HS-5 (cell line): ENCODE measurements around the gene MEG3.
"Not testable (repeated sequence)": the region's sequence is repeated elsewhere in the genome, so short reads cannot be mapped to it uniquely, and the experiment has no call there.

Source experiments
- DNase-seq: peaks from one replicate; pipeline ENCODE4 v3.0.0-alpha.2; 2012; ENCODE audit warnings: low read depth

The MEG3 gene

DNA sequence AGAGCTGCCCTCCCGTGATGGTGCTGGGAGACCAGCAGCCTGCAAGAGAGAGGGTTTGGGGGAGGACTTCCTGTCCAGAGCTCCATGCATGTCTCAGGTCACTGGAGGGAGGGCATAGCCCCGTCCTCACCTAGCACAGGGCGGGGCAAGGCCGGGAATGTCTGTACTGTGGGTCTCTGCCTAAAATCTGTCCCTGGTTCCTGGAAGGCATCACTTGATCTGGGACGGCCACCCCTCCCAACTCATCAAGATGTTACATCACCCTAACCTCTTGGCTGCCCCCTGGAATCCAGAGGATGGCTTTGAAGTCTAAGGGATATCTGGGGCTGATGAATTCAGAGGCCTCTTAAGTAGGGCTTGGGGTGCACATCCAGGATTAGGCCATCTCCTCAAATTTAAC is 37.0 kb upstream of the MEG3 start:
- DNase-seq: no peak

DNA sequence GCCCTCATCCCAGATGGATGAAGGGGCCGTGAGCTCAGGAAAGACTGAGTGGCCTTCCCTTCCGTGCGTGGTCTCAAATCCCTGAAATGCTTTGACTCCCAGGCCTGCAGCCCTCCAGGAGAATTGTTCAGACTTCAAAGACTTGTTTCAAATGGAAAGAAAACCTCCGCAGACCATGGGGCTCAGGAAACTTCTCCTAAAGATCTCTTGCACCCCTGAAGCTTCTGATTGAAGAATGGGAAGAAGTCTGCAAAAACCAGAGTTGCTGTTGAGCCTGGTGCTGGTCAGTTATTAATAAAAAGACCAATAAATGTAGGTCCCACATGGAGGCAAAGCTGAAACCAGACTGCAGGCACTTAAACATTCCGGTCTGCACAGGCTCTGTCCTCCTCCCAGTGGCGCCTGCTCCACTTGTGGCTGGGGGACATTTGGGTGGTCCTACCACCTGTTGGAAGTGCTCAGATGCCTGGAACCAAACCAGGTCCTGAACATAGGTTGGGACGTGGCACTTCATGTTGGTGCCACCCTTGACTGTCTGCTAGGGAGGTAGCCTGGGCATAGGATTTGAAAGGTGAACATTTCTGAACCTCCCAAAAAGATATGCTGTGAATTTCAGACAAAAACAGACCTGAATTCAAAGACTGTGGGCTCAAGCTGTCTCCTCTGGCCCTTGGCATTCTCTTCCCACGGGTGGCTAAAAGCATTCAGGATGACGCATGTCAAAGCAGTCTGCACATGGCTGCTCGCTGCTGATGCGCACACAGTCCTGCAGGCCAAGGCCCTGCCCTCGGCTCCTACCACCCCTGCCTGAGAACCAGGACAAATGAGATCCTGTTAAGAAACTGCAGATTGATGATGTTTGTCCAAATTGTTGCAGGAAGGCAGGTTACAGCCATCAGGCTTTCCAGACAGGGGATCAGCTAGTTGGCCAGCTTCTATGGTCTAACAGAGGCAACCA is 36.2 kb upstream of the MEG3 start:
- DNase-seq: no peak

DNA sequence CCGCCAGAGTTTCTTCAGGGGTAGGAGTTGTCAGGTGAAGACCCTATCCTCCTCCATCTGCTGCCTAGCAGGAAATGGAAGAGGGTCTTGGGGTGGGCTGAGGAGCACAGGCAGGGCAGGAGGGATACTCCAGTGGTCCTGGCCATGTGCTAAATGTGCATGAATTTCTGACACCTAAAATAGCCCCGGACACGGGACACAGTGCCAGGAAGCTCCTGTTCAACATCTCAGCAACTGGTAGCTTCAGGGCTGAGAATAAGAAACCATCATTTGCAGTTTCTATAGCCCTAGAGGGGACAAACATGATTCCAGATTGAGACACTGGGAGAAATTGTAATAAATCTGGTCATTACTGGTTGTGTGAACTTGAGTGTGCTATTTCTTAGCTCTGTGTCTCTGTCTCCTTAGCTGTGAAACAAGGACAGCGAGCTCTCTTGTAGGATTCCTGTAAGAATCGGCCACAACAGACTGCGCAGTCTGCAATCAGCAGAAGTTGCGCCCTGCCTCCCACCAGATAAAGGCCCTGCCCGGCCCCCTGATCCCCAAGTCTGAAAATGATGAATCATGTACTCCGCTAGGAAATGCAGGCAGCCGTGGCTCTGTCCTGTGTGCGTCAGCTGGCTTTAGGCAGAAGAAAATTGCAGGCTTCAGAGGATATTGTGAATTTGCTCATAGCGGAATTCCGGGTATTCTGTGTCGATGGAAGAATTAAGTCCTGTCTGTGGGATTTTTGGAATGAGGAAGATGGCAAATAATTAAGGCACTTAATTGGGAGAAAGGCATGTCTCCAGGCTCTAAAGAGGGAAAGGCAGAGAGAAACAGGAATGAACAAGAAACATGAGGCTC is 35.2 kb upstream of the MEG3 start:
- DNase-seq: no peak

DNA sequence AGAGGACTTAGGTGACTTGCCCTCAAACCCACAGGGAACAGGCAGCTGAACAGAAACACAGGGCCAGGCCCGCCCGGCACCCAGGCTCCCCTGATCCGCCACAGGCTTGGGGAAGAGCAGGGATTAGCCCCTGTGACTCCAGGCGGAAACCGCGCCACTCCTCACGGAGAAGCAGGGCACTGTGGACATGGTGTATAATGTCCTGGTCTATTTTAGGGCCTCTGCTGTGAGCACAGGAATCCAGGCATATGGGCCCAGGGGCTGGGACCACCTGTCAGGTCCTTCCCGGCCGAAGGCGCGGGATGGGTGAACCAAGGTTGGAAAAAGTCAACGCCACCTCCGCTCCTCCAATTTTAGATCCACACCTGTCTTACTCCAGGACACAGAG is 34.6 kb upstream of the MEG3 start:
- DNase-seq: no peak

DNA sequence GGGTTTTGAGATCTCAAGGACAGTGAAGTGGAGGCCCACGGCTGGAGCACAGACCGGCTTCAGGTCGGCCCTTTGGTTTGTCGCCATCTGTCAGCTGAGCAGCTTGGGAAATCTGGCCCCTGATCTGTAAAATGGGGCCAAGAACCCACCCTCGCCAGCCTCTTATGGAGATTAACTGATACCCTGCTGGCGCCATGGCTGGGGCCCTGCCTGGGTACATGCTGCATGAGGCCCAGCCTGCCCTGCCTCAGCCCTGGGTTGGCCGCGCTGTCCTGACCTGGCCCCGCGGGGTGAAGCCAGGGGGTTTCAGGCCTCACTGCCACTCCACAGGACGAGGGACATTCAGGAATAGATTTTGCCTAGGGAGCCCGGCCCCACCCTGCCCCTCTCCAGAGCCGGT is 33.9 kb upstream of the MEG3 start:
- DNase-seq: no peak

DNA sequence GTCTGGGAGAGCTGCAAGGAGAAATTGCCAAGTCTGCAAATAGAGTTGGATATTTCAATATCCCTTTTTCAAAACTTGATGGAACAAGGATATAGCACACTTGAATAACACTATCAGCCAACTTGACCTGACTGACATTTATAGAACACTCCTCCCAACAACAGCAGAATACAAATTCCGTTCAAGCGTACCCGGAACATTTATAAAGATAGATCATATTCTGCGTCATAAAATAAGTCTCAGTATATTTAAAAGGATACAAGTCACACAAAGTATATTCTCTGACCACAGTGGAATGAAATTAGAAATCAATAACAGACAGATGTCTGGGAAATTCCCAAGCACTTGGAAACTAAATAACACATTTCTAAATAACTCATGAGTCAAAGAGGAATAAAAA is 29.0 kb upstream of the MEG3 start:
- no peak for DNase-seq

DNA sequence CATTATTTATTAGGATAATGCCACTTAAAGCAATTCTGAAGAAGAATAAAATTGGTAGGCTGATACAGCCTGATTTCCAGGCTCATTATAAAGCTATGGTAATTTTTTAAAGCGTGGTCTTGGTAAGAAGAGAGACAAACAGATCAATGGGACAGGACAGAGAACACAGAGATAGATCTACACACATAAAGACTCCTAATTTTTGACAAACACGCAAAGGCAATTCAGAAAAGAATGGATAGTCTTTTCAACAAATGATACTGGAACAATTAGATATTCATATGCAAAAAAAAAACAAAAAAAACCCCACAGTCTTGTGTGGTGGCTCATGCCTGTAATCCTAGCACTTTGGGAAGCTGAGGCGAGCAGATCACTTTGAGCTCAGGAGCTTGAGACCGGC is 25.9 kb upstream of the MEG3 start:
- DNase-seq: no peak

DNA sequence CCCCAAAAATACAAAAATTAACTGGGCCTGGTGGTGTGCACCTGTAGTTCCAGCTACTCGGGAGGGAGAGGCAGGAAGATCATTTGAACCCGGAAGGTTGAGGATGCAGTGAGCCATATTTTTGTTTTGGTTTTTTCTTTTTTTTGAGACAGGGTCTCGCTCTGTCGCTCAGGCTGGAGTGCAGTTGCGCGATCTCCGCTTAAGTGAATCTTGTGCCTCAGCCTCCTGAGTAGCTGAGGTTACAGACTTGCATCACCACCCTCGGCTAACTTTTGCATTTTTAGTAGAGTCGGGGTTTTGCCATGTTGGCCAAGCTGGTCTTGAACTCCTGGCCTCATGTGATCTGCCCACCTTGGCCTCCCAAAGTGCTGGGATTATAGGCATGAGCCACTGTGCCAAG is 24.5 kb upstream of the MEG3 start:
- DNase-seq: not testable (repeated sequence)

DNA sequence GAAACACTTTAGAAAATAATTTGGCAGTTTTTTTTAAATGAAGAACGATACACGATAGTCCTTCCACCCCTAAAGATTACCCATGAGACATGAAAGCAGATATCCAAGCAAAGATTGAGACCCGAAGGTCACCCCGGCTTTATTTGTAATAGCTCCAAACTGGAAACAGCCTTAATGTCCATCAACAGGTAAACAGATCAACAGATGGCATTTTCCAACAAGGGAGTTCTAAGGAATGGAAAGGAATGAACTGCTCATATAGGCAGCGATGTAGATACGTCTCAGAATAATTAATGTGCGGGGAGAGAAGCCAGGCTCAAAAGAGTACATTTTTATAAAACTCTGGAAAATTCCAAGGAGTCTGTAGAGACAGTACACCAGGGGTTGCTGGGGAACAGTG is 23.7 kb upstream of the MEG3 start:
- DNase-seq: no peak

DNA sequence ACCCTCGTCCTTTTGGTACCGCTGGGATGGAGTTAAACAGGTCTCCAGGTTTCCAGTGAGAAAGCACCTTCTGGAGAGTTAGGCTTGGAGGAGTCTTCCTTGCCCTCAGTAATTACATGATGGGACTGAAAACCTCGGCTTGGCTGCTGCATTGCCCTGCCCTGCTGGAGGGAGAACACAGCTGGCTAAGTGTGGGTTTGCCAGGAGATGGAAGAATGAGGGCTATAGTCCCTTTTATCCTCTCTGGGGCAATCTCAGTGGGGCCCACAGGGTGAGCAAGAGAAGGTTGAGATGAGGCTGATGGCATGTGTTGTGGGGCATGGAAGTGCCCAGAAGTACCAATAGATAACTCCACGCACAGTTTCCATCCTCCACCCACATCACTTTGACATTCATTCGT is 23.2 kb upstream of the MEG3 start:
- no peak for DNase-seq

DNA sequence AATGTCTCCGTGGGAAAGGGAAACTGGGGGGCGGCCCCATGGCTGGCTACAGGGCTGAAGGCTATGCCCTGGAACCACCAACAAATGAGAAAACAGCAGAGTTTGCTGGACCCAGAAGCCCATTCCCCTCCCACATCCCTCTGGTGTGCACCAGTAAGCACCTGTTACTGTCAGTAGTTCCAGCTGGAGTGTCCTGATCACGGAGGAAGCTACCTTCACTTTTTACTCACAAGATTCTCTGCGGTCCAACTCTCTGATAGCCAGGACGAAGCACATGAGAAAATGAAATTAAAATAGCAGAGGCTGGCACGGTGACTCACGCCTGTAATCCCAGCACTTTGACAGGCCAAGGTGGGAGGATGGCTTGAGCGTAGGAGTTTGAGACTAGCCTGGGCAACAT is 22.7 kb upstream of the MEG3 start:
- no peak for DNase-seq

DNA sequence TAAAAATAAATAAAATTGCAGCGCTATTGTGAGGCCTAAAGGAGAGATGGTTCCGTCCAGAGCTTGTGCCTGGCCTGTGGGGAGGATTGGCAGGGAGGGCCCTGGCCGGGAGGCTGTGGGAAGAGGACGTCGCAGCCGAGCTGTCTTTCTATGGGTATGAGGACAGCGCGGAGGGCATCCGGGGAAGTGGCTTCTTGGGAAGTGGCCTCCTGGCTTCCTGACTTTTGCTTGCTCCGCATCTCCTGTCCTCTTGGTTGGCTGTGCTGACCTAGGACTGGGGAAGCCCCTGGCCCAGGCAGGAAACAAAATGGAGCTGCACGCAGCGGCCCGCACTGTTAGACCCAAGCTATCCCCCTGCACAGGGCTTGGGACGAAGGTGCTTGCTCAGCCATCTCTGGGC is 22.2 kb upstream of the MEG3 start:
- no peak for DNase-seq

DNA sequence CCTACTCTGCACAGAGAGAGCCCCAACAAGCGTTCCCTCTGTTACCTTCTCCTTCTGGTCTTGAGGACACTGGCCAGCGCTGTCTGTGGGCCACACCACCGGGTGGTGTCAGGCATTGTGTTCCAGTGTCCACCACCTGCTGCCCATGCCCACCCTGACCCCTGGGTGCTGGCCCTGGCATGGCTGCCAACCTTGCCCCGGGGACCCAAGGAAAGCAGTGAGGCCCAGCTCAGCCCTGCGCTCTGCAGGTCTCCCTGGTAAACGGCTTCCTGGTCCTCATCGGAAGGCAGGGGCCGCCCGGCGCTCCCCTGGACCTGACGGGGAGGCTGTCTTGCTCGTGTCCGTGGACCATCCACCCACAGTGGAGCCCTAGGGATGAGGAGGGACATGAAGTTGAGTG is 21.8 kb upstream of the MEG3 start:
- DNase-seq: no peak

DNA sequence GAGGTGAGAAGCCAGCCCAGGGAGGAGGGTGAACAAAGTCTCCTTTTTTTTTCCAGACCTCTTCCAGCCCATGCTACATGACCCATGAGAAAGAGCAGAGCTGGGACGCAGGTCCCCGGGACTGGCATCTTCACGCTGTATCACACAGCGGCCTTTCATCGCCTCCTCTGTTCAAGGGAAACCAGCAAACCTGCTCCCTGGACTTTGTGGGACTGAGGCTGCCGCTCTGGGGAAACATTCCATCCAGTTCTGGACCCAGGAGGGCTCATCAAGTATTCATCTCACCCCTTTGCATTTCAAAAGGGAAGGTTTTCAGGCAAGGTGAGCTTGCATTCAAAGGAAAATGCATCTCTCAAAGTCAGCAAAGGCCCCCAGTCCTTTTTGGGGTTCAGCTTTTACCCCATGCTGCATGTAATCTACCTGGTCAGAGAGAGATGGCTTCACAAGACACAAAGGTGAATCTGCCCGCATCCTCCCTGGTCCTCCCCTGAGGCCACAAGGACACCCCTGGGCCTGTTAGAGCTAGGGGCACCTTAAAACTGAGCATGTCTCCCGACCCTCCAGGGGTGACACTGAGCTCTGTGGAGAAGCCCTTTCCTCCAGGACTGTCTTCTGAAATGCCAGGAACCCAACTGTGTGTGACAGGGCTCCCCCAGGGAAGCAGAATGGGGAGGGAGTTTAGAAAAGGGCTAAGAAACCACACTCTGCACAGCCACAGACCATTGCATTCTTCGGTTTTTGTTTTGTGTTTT is 21.2 kb upstream of the MEG3 start:
- DNase-seq: no peak

DNA sequence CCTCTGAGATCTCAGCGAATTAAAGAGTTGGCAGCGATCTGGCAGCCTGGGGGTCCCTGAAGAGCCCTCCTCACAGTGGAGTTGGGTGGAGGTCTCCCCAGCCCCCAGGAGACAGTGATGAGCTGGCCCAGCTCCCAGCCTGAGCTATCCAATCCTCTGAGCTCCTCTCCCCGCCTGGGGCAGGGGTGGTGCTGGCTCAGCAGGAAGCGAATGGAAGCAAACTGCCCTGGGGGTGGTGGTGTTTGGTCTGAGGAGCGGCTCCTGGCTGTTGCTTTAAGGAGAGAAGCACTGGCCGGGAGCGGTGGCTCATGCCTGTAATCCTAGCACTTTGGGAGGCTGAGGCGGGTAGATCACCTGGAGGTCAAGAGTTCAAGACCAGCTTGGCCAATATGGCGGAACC is 19.5 kb upstream of the MEG3 start:
- no peak for DNase-seq

DNA sequence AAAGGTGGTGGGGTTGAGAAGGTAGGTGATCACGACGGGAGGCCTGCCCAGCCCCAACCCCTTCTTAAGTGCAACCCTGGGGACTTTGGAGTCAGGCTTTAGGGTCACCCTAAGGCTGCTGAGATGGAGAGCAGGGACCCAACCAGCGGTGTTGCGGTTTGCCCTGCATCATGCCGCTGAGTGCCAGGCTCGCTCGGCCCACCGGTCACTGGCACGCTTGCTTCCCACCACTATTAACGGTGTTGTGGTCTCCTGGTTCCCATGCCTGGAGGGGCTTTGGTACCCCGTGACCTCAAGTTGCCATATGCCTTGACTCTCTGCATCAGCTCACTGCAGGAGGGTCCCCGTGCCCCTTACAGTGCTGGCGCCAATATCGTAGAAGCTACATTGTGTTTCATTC is 18.4 kb upstream of the MEG3 start:
- DNase-seq: no peak

DNA sequence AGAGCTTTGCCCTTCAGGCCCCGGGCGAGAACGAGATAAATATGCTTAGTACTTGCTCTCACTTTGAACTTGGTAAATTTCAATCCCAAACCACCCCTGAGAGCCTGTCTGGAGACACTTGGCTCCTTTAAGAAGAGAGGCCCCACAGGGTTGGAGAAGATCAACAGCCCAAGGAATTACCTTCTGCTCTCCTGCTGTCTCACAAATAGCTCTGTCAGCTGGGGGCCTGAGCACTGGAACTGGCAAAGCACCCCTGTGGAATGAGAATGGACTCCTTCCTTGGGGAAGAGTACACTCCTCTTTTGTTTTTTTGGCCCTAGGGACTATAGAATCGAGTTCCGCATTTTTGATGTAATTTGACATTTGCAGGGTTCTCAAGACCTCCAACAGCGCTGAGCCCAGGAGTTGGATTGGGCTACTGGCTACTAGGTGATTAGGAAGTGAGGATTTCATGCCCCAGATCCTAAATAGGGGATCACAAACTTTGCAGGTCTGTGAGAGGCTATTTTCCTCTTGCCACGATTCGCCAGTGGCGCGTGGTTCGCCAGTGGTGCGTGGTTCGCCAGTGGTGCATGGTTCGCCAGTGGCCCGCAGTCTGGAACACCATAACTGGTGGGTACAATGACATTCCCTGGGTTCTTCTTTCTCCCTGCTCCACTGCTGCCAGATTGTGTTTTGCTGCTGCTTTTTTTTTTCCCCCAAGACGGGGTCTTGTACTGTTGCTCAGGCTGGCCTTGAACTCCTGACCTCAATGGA is 17.8 kb upstream of the MEG3 start:
- DNase-seq: no peak

DNA sequence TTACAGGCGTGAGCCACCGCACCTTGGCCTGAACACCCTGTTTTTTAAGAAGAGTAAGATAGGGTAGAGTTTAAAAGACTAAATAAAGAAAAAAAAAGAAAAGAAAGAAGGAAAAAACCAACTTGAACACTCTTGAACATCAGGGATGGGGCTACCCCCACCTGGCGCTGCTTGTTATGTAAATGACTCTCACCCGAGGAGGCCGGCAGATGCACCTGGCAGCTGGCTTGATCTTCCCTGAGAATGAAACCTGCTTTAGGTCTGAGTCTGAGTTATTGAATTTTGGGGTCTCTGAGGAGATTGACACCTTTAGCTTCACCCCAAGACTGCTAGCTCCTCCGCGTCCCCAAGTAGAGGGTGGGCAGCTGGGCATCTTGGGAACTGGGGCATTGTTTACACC is 15.5 kb upstream of the MEG3 start:
- no peak for DNase-seq

DNA sequence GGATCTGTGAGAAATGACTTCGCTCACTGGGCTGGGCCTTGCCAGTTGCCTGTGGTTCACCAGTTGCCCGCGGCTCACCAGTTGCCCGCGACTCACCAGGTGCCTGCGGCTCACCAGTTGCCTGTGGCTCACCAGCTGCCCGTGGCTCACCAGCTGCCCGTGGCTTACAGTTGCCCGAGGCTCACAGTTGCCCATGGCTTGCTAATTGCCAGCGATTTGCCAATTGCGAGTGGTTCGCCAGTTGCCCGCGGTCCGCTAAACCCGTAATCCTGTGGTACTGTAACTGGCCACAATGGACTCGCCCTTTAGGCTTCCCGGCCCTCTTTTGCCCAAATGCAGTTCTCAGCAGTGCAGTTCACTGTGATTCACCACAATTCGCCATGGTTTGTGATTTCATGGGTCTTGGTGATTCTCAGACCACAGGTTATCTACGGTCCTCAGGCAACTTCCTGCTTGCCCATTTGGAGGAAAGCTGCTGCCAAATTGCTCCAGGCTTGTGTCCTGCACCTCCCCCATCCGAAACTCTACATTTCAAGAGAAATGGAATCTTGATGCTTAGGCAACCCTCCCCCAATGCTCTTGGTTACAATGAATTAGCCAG is 15.0 kb upstream of the MEG3 start:
- DNase-seq: no peak

DNA sequence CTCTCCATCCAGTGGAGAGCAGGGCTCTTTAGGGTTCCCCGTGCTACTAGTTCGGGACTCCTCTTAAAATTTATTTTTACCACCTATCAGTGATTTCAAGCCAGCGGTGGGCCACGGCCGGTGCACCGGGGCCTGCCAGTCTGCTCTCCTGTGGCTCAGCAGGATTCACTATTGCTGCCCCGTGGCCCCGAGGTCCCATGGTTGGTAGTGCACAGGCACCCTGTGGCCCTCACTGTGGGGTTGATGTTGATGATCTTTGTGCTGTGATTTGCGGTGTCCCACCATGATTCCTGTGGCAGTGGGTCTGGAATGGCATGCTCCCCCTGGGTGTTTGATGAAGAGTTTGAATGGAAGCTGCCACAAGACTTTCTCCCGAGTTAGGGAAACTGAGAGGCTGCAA is 12.6 kb upstream of the MEG3 start:
- DNase-seq: no peak

DNA sequence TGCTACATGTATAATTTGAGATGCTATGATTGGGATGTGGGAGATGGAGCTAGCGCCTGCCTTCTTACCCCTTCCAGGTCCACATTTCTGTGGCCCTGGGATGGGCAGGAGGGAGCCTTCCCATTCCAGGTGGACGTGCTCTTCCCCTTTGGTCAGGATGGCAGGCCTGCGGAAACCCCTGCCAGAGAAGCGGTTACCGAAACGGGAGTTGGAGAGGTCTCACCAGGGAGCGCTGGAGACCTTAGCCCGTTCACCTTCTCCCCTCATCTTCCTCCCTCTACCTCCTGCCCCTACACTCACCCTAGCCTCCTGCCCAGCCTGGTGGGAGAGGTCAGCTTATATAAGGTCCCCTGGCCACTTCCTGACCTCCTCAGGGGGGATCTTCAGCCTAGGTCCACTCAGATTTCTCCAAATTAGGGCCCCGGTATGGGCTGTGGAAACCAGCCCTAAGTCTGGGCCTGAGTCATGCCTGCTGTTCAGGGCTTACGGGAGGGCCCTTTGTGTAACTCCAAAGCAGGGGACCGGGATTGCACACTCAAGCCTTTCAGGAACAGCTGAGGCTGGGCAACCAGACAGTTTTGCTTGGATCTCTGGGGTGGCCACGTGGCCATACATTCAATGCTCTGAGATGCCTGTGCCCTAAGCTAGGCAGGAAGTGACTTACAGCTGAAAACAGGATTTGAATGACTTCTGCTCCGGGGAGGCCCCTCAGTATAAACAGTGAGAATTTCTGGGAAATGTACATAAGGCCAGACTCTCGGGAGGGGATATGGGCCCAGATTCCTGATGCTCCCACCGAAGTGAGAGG is 10.2 kb upstream of the MEG3 start:
- DNase-seq: no peak
